ENCODE results near the gene CT47C1.
"Not testable (repeated sequence)": the region's sequence is repeated elsewhere in the genome, so short reads cannot be mapped to it uniquely, and the experiment has no call there.

CT47C1 gene

GRCh38 chrX:119072744-119073143 is at the start of gene CT47C1:
TSS of gene CT47C1 (plus strand) at chrX:119072993. CDS start at chrX:119073226, 233 bp downstream.
- DNase-seq (ENCODE audit: low read depth), result peak; percentile 12
- TF ChIP-seq POLR2A (IDR thresholded peaks at IDR 0.05; ENCODE audit: extremely low read depth, insufficient read length) (no peak), CTCF (IDR thresholded peaks at IDR 0.05; ENCODE audit: low read depth, low read length) (no peak), MYC (IDR thresholded peaks at IDR 0.05; ENCODE audit: low read depth, low read length) (no peak), MAX (IDR thresholded peaks at IDR 0.05; ENCODE audit: low read depth, low read length) (no peak)
- no peak within 1 kb of the TSS for H3K4me3 ChIP-seq (ENCODE audit: low read depth, low read length)

GRCh38 chrX:119025900-119026299 is 46.9 kb upstream of the CT47C1 start:
- no peak for DNase-seq (ENCODE audit: low read depth)
- H3K4me3 ChIP-seq (ENCODE audit: low read depth, low read length), result no peak overlapping the region
- TF ChIP-seq MAX (IDR thresholded peaks at IDR 0.05; ENCODE audit: low read depth, low read length), result no peak
- TF ChIP-seq CTCF (IDR thresholded peaks at IDR 0.05; ENCODE audit: low read depth, low read length), result no peak
- no peak for TF ChIP-seq MYC (IDR thresholded peaks at IDR 0.05; ENCODE audit: low read depth, low read length)
- no peak for TF ChIP-seq POLR2A (IDR thresholded peaks at IDR 0.05; ENCODE audit: extremely low read depth, insufficient read length)

GRCh38 chrX:119026344-119026743 is 46.4 kb upstream of the CT47C1 start:
- DNase-seq (ENCODE audit: low read depth); H3K4me3 ChIP-seq (ENCODE audit: low read depth, low read length): not testable (repeated sequence)

- not testable (repeated sequence) for DNase-seq (ENCODE audit: low read depth); H3K4me3 ChIP-seq (ENCODE audit: low read depth, low read length)
These were observed 44.6 kb upstream of the CT47C1 start for GRCh38 chrX:119027960-119028732.

GRCh38 chrX:119028733-119029330 is 44.0 kb upstream of the CT47C1 start:
- peak; percentile 9 for DNase-seq (ENCODE audit: low read depth)
- H3K4me3 ChIP-seq (ENCODE audit: low read depth, low read length), result no peak overlapping the region
- TF ChIP-seq MYC (IDR thresholded peaks at IDR 0.05; ENCODE audit: low read depth, low read length), result no peak
- no peak for TF ChIP-seq CTCF (IDR thresholded peaks at IDR 0.05; ENCODE audit: low read depth, low read length)
- TF ChIP-seq MAX (IDR thresholded peaks at IDR 0.05; ENCODE audit: low read depth, low read length), result no peak
- TF ChIP-seq POLR2A (IDR thresholded peaks at IDR 0.05; ENCODE audit: extremely low read depth, insufficient read length), result no peak

GRCh38 chrX:119029656-119030055 is 43.1 kb upstream of the CT47C1 start:
- H3K4me3 ChIP-seq (ENCODE audit: low read depth, low read length); DNase-seq (ENCODE audit: low read depth): not testable (repeated sequence)

- DNase-seq (ENCODE audit: low read depth), result no peak
- H3K4me3 ChIP-seq (ENCODE audit: low read depth, low read length), result no peak overlapping the region
- TF ChIP-seq MAX (IDR thresholded peaks at IDR 0.05; ENCODE audit: low read depth, low read length) (no peak), MYC (IDR thresholded peaks at IDR 0.05; ENCODE audit: low read depth, low read length) (no peak), CTCF (IDR thresholded peaks at IDR 0.05; ENCODE audit: low read depth, low read length) (no peak), POLR2A (IDR thresholded peaks at IDR 0.05; ENCODE audit: extremely low read depth, insufficient read length) (no peak)
These were observed 41.8 kb upstream of the CT47C1 start for GRCh38 chrX:119030990-119031389.

Data from NB4 (cell line).